Stimulated activated CD8-positive, alpha-beta memory T cell treated with anti-CD3 and anti-CD28 coated beads, Interleukin-4, amount 100 ng/mL, for 24 hours (primary cell): Measurements from ENCODE around the gene OPCML.
A peak's percentile ranks its signal among the peaks of the same experiment; 100 is the strongest.

ENCODE experiments used
- DNase-seq: peaks from one replicate; pipeline ENCODE4 v3.0.0-alpha.2; 2020; ENCODE audit warnings: low read depth

The OPCML gene

DNA sequence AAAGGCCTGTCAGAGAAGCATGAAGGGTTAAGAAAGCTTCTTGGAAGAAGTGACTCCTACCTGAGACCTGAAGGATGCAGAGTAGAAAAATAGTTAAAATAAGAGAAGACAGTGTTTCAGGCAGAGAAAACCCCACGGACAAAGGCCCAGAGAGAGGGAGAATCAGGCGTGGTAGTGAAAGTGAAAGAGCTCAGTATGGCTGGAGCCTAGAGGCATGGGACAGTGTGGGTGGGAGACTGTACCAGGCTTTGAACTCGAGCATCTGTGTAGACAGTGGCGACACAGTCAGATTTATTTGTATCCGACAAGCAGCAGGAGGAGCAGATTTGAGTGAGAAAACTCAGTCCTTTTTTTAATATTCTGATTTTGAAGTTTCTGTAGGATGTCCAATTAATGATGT lies 360.0 kb downstream of the OPCML start:
- DNase-seq = no peak

DNA sequence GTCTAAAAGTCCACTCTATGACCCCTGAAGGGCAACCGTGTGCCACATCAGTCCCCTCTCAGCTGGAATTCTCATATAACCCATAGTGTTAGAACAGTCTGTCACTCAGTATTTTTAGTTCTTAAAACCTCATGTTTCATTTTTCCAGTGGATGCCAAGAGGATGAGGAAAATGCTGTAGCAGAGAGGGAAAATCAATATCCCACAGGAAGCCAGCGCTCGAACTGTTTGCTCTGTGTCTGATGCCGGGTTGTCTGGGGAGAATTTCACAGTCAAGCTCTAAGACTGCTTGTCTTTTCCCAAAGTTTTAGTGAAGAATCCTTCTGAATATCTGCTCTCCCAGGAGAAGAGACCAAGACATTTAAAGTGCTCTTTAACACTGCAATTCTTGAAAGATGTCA lies 360.9 kb downstream of the OPCML start:
- DNase-seq = no peak

DNA sequence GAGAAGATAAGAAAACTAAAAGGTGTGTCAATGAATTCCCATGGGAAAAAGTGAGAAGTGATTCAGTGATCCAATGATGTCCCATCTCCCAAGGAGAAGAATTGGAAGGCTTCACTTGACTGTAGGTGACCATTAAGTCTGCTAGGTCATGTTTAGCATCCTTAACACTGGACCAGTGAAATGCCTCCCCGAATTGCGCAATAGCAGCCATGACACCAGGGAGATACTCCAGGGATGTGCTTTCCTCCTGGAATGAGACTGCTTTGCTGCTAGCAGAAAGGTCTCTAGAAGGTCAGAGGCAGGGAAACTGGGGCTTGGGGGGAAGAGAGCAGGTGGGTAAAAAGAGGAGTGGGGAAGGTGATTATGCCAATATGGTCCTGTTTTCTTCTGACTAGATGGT lies 364.3 kb downstream of the OPCML start:
- DNase-seq = no peak

DNA sequence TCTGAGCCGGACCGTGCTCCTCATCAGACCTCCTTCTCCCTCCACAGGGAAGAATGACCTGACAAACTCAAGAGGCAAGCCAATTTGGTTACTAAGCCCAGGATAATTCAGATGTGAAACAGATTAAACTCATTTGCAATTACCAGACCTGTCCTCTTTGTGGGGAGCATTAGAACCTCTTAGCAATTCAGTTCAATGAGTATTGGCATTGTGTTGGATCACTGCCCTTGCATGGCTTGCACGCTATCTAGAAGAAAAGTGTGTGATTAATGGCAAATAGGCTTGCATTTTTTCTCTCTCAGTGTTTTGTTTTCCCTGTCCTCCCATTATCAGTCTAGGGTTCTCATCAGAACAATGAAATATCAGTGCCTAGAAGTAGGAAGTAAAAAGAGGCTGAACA lies 365.6 kb downstream of the OPCML start:
- DNase-seq = no peak

DNA sequence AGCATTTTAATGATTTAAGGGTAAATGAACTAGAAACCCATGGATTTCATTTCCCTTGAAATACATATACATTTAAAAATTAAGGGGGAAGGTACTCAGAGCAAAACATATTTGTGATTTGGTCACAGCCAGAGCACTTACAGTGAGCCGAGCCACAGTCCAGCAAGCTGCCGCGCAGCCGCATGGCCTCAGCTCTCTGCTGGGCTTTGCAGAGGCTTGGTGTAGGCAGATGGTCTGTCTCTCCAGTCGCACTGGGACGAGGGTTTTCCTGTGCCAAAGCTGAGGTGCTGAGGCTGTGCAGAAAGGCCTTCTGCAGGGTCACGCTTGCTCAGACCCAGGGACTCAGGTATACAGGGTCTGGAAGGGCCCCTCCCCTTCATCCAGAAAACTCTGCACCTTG lies 367.3 kb downstream of the OPCML start:
- DNase-seq = no peak

DNA sequence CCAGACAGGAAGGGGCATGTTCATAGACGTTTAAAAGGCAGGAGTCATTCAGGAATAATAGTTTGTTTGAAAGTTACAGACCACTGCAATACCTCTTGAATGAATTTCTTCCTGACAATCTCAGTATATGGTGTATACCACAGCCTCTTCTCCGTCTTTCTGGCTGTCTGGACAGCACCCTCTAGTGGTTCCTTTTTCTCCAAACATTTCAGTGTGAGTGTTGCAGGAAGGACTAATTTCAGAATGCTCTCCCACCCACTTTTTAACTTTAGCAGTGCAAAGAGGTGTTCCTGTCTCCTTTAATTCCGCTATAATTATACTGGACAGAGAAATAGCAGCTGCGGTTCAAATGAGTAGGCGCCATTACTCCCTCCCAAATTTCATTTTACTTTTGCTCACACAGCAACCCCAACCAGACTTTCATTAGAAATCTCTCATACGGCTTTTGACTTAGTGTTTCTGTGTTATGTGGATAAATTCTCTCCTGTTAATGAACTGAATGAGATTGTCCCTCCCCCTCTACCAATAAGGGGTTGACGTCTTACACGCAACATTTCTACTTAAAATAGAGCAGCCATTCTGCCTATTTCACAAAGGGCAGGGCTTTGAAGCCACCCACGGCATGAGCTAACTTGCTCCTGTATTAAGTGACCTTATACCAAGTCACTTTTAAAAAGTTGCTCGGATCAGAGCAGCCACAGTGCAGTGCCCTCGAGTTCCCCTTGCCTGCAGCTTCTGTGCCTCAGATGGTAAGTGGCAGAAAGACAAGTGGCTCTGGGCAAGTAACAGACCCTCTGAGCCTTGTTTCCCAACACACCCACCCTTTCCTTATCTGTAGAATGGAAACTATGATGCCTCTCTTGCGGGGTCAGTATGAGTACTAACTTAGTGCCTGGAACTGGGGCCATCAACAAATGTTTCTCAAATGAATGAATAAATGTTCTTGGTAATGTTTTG lies 368.6 kb downstream of the OPCML start:
- no peak for DNase-seq

DNA sequence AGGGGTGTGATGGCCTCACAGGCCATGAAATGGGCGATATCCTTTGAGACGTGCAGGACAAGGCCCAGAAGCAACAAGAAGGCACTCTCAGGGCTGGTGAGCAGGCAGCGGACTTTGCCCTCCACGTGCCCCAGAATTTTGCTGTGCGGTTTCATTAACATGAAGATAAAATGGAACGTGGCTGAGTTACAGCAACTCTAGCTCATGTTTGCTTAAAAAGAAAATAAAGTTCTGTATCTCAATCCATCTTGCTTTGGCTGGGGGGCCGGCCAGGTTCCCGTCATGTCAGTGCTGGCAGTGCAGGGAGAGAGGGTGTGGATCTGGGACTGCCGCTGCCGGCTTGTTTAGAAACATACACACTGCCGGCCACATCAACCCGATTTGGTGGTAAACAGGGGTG lies 370.1 kb downstream of the OPCML start:
- no peak for DNase-seq

DNA sequence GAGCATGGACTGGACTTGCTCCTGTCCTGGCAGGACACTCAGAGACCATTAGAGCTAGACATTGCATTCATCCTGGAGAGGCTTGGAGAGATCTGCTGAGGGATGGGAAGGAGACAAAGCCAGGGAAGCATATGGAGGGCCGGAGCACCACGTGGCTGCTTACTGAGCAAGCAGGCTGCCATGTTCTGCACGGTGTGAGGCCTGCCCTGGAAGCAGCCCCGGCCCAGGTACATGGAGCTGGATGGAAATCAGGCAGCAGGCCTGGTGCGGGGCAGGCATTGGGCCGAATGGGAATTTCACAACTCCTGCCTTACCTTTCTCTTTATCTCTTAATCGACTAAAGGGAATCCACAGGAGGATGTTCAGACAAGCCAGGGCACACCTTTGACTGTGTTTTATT lies 371.5 kb downstream of the OPCML start:
- no peak for DNase-seq

DNA sequence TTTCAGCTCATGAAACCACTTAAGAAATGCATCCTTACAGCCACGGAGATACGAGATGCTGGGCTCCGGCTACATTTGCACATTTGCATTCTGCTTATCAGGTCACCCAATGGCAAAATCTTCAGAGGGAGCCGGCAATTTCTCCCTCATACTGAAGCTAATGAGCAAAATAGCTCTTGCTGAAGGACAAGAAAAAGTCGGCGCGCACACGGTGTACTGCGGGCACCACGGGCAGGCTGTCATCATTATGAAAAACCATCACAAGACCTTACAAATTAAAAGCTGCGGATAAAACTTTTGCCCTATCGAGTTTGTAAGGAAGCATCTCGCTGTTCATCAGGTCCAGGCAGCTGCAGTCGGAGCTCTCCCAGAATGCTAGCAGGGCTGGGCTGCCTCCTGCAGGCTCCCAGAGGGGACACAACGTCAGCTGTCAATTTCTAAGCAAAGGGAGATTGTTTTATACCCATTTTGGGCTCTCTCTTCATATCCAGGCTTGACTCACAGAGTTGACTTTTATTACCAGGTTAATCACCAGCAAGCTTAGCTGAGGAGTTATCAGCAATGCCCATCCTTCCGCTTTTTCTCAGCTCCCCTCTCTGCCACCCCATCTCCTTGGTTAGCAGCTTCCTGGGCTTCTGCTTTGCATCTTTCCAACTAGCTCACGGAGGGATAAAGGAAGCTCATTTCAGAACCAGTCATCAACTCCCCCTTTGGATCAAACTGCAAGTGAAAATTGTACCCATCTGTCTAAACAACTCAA lies 375.1 kb downstream of the OPCML start:
- DNase-seq = no peak

DNA sequence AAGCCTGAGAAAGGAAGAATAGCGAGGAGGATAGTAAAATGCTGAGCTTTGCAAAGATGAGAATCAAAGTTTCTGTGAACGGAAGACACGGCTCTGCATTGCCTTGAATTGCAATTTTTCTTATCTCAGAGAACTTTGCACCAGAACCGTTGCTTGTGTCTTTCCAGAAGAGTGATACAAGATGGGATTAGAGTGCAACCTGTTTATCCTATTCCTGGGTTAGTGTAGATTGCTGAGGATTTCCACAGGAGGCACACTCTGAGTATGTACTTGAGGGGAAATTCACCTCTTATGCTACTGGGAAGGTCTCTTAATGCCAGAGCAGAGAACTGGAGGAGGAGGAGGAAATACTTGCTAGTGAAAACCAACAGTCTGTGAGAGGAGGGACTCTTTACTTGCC lies 377.5 kb downstream of the OPCML start:
- no peak for DNase-seq

DNA sequence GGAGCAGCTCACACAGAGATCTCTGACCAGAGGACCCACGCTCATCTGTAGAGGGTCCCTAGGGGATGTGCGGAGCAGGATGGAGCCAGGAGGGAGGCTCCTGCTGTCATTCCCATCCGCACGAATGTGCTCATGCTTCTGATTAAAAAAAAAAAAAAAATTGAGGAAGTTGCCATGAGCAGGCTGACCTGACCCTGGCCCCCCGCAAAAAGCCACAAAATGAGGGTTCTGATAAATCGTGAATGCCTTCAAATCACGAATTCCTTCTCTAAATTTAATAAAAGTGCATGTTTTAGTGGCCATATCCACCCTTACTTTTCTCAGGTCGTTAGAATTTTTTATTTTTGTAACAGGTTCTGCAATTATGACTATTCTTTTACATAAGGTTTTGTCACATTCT lies 378.2 kb downstream of the OPCML start:
- DNase-seq = no peak

DNA sequence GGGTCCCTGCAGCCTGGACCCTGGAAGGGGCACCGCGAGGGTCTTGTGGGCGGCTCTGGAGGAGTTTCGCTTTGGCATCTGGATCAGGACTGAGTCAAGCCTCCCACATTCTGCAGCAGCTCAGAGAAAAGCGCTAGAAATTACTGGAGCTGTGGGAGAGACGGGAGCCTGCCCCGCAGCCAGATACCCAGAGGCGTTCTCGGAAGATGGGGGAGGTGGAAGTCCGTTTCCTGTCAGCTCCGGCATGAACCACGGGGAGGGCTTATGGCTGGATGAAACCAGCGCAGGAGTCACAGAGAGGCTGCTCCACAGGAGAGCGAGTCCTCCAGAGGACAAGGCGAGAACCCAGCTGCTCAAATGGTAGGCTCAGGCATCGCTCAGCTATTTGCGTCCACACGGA lies 379.3 kb downstream of the OPCML start:
- no peak for DNase-seq

DNA sequence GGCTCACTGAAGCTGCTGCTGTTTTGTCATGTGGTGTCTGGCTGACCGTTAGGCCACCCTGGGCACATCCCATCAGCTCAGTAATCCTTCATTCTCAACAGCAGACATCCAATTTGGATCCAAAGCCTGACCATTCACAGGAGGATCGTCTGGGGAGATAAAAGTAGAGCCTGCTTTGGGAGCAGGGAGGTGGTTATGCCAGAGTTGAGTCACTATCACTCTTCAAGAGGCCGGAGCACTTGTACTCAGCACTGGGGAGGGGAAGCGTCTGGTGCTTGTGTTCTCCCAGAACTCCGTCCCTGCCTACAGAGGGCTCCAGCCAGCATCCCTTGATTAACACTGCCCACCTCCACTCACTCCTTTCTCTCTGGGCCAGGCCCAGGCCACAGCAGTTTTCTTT lies 382.6 kb downstream of the OPCML start:
- no peak for DNase-seq

DNA sequence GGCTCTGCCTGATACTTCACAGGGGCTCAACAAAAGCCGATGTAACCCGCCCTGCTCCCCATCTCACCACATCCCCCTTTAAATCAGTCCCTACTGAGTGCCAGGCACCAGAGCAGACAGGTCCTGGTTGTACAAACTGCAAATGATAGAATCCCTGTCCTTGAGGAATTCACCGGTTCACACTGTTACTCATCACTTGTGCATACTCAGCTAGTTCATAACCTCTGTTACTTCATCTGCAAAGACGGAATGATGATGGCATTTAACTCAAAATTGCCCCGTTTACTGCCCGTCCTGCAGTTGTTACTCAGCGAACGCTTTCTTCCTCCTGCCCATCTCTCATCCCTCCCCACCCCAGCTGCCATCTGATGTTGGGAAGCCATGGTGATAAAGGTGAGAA lies 384.7 kb downstream of the OPCML start:
- no peak for DNase-seq

DNA sequence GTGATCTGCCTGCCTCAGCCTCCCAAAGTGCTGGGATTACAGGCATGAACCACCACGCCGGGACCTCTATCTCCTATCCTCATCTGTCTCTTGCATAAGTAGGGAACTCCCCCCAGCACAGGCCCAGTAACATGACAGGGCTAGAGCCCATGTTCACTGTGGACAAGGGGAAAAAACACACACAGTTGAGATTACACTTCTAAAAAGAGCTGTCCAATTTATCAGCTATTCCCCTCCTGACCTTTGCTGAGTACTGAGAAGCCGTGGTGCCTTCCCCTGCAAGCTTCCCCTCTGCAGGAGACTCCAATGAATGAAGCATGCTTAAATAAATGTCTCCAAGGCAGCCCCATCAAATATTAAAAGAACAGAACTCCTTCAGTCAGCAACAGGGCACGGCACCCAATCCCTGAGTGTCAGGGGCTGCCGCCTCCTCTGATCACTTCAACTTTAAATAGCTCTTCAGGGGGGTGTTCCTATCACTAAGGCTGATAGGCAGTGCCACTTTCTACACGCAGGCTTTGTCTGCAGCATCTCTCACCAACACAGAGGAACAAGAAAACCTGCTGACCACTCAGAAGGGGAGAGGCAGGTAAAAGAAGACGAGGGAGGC lies 385.5 kb downstream of the OPCML start:
- no peak for DNase-seq

DNA sequence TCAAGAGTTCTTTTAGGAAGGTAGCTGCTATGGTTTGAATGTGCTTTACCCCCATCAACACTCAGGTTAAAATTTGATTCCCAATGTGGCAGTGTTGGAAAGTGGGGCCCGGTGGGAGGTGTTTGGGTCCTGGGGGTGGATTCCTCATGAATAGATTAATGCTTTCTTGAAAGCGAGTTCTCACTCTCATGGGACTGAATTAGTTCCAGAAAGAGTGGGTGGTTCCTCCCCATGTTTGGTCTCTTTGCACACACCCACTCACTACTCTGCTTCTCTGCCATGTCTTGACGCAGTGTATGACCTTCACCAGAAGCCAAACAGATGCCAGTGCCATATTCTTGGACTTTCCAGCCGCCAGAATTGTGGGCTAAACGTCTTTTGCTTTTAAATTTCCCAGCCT lies 394.4 kb downstream of the OPCML start:
- DNase-seq = no peak

DNA sequence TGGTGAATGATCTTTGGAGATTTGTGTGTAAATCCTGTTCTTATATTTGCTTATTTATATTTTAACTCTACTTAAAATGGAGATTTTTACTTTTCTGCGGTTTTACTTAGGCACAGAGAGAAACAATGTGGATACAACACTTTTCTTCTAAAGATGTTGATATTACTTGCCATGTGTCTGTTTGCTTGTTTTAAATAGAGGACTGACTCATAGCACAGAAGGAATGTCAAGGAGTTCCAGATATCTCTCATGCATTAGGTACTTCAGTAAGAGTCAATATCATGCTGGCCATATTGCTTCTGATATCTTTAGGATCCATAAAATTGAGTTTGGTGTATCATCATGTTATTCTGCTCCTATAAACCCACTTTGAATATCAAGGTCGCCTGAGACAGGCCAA lies 395.0 kb downstream of the OPCML start:
- no peak for DNase-seq

DNA sequence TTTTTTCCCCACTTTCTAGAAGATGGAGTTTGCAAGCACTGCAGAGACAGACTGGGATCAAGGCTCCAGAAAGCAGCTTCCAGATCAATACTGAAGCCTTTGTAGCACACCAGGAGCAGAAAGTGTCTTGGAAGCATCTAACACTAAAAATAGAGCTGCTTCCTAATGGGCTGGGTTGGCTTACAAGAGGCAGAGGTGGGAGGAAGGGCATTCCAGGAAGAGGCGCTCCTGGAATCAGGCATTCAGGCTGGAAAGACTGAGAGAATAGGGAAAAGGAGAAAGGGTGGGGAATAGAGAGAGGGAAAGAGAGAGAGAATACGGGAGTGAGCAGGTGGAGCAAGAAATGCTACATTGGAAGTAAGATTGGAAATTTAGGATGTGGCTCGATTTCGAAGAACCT lies 395.9 kb downstream of the OPCML start:
- DNase-seq = no peak

DNA sequence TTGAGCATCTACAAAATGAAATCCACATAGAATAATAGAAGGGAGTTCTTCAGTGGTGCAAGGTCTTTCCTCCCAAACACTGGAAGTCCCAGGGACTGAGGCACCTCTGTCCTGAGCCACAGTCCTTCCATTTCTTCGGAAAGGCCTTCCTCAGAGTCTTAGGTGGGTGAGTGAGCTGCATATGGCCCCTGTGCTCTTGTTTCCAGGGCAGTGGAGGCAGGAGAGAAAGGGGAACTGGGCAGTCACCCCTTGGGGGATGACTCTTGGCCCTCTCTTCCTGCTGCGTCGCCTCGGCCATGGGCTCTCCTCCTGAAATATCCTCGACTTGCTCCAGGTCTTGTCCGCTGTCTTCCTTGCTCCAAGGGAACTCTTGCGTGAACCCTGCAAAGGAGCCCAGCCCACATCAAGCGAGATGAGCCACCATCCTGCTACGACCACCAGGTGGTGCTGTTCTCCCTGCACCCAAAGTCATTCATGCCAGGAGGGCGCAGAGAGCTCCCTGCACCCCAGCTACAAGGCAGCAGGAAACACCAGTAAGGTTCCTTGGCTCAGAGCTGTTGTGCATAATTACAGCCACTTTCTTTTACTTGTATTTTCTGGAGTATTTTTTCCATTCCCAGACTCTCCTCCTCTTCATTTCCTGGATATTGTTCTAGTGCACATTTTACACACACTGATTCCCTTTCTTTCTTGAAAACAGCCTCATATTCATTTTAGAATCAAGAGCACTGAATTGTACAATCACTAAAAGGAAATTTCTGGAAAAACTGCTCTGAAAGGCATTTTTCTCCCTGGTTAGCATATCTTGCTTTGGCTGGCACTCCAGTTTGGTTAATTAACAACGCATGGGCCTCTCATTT lies 397.8 kb downstream of the OPCML start:
- DNase-seq = peak; percentile 4

DNA sequence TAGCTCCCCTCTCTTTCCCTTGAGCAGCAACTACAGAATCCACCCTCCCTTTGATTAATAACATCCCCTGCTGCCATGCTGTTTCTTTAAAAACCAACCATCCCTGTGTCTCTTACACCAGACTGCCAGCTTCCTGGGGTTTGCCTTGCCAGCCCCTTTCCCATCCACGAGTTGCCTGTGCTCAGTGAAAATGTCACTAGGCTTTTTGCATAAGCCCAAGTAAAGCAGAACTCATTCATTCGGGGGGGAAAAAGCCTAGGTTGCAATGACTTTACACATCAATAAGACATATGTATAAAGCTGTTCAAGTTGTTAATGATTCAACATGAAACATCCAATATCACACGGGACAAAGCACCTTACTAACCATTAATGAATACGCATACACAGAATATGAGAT lies 398.7 kb downstream of the OPCML start:
- DNase-seq = no peak

DNA sequence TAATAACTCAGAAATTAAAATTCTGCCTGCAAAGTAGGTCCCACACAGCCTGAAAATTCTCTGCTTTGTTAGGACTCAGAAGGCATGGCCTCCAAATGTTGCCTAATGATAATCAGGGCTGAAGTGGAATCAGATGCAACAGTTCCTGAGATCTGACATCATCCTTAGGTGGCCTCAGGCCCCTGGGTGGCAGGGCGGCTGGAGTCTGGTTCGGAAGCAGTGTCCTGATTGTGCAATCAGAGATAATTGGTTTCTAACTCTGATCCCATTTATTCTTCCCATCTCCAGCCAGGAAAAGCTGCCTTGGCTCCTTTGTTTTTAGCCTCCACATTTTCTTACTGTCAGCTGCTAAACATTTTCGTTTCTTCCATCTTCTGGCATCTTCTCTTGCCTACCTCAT lies 399.3 kb downstream of the OPCML start:
- DNase-seq = no peak

DNA sequence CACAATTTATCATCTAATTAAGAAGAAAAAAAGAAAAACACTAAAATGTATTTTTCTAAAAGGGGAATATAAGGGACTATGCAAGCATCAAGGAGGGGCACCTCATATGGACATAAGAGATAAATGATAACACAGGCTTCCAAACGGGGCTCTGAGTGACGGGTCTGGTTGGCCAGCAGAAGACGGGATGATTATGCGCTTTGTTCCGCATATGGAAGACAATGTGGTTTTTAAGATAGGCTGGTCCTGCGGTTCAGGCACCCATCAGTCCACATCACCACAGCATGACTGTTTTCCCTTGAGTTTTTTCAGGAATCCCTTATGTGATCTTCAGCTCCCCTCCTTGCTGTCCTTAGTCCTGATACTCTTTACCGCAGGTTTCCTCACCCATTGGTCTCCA lies 404.6 kb downstream of the OPCML start:
- DNase-seq = no peak
